Stimulated activated memory B cell treated with anti-CD40 and anti-IgM and Interleukin-4, amounts not matched to agents 10 μg/mL and 1 μg/mL and 100 μg/mL, for 72 hours (primary cell): ENCODE measurements around the gene HEBP1.
"Not testable (repeated sequence)": the region's sequence is repeated elsewhere in the genome, so short reads cannot be mapped to it uniquely, and the experiment has no call there.

Experiments used
- ATAC-seq: fragments of 150-1000 bp; cut with Tn5 transposase; 2 replicates; pipeline ENCODE4 v1.10.0; 2021
- H3K27ac Mint-ChIP-seq: one replicate; pipeline ENCODE4 v1.8.0; 2022; ENCODE audit warnings: mild to moderate bottlenecking, mixed read lengths
- H3K27me3 Mint-ChIP-seq: one replicate; pipeline ENCODE4 v1.8.0; 2022; ENCODE audit warnings: mixed read lengths
- H3K36me3 Mint-ChIP-seq: one replicate; pipeline ENCODE4 v1.8.0; 2022; ENCODE audit warnings: mixed read lengths
- H3K4me1 Mint-ChIP-seq: one replicate; pipeline ENCODE4 v1.8.0; 2022; ENCODE audit warnings: mixed read lengths
- H3K4me3 Mint-ChIP-seq: one replicate; pipeline ENCODE4 v1.8.0; 2022; ENCODE audit warnings: mild to moderate bottlenecking, moderate library complexity, mixed read lengths
- H3K9me3 Mint-ChIP-seq: one replicate; pipeline ENCODE4 v1.8.0; 2022; ENCODE audit warnings: mixed read lengths

Gene HEBP1, protein sequence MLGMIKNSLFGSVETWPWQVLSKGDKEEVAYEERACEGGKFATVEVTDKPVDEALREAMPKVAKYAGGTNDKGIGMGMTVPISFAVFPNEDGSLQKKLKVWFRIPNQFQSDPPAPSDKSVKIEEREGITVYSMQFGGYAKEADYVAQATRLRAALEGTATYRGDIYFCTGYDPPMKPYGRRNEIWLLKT

DNA sequence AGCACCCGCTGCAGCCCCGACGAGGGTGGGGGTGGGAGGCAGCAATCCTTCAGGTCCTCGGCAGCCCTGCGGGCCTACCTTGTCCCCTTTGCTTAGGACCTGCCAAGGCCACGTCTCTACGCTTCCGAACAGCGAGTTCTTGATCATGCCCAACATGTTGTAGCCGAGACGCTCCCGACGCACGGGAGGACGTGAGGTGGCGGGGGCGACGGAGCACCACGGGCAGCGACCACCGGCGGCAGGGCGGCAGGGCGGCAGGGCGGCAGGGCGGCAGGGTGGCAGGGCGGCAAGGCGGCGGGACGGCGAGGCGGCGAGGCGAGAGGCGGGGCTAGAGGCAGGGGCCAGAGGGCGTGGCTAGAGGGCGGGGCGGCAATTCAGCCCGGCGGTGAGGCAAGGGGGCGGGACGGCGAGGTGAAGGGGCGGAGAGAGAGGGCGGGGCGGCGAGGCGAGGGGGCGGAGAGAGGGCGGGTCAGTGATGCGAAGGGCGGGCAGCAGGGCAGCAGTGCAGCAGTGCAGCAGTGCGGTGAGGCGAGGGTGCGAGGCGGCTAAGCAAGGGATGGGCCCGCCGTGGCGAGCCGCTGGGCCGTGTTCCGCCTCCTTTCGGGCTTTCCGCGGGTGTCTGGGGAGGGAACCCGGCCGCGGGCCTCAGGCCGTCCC, at the start of gene HEBP1:
Gene HEBP1 (minus strand): TSS at position 307 of the 657 bp plus-strand sequence. CDS start 151 bp downstream, at position 156.
- no peaks in the 10 kb centered on the region for H3K36me3 Mint-ChIP-seq
- peak within 1 kb of the TSS; percentile 90 for H3K4me3 Mint-ChIP-seq
- H3K4me1 Mint-ChIP-seq, result peaks cover 30% of the 10 kb centered on the region
- peak; percentile 97 for ATAC-seq
- H3K9me3 Mint-ChIP-seq, result no peaks in the 10 kb centered on the region
- peak within 1 kb of the TSS; percentile 87 for H3K27ac Mint-ChIP-seq
- no peaks in the 10 kb centered on the region for H3K27me3 Mint-ChIP-seq

DNA sequence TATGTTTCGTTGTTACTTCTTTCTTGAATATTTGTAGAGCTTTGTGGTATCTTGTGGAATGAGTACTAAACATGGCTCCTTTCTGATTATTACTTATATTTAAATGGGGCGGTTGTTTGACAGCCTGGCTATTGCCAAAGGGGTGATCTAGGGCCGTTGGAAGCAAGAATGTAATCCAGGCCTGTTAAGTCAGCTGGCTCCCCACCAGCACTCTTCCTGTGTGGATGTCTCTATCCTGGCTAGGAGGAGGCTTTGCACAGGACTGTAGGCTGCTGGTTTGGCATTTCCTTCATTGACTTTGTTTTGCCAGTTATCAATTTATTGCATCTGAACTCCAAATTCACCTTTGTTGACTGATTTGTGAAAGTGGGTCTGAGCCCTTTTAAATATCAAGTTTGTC, 49.8 kb upstream of the HEBP1 start:
- H3K27me3 Mint-ChIP-seq, result no peaks in the 10 kb centered on the region
- peaks cover 40% of the 10 kb centered on the region for H3K4me1 Mint-ChIP-seq
- peaks cover 4% of the 10 kb centered on the region for H3K9me3 Mint-ChIP-seq
- no peak overlapping the region for H3K27ac Mint-ChIP-seq
- H3K36me3 Mint-ChIP-seq, result peaks cover 15% of the 10 kb centered on the region
- ATAC-seq, result no peak
- no peak overlapping the region for H3K4me3 Mint-ChIP-seq

DNA sequence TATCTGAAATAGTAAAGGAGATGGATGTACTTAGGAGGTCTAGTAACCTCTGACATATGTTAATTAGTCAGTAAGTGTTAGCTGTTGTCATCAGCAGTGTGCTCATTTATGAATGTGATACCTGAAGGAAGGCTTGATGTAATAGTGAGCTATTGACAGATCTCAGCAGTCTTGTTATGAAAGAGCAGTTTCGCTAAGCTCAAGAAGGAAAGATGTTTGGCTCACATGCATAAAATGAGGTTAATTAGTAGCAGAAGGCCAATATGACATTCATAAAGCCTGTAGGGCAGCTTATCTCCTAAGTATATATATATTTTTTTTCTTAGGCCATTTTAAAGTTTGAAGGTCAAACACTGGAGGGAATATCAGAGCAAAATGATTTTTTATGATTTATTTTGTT, 46.9 kb upstream of the HEBP1 start:
- H3K36me3 Mint-ChIP-seq, result no peaks in the 10 kb centered on the region
- no peaks in the 10 kb centered on the region for H3K27me3 Mint-ChIP-seq
- no peak for ATAC-seq
- no peaks in the 10 kb centered on the region for H3K9me3 Mint-ChIP-seq
- no peak overlapping the region for H3K4me3 Mint-ChIP-seq
- H3K4me1 Mint-ChIP-seq, result peaks cover 47% of the 10 kb centered on the region
- no peak overlapping the region for H3K27ac Mint-ChIP-seq

DNA sequence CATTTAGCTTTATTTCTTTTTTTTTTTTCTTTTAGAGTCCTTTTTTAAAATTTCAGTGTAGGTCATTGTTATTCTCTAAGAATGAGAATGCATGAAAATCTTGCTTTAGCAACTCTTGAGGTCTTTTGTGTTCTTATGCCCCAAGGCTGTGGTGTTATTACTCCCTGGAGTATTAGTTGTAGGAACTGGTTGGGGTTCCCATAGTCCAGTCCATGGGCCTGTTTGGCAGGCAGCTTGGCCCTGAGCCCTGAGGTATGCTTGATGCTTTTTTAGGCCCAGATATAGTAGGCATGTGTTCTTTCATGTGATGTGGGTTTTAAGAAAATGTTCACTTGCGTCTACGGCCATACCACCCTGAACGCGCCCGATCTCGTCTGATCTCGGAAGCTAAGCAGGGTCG, 45.8 kb upstream of the HEBP1 start:
- H3K27me3 Mint-ChIP-seq, result no peaks in the 10 kb centered on the region
- no peak for ATAC-seq
- no peak overlapping the region for H3K27ac Mint-ChIP-seq
- H3K36me3 Mint-ChIP-seq, result no peaks in the 10 kb centered on the region
- H3K4me3 Mint-ChIP-seq, result no peak overlapping the region
- H3K4me1 Mint-ChIP-seq, result peaks cover 47% of the 10 kb centered on the region
- H3K9me3 Mint-ChIP-seq, result no peaks in the 10 kb centered on the region

DNA sequence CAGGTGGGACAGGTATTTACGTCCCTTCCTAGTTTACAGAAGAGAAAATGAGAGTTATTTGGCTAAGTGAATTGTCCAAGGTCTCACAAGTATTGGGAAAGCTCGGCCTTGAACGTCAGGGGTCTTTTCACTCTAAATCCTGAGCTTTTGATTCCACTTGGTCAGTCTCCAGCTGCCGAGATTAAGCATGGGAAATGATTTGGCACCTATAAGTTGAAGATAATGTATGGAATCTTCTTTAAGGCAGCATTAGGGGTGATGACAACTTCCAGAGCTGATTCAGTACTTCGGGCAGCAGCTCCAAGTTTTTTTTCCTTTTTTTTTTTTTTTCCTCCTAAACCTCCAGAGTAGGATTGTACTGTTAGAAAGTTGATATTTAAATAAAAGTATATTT, 44.8 kb upstream of the HEBP1 start:
- Mint-ChIP-seq H3K9me3 (no peaks in the 10 kb centered on the region), H3K36me3 (no peaks in the 10 kb centered on the region), H3K4me3 (peak overlapping the region; percentile 92), H3K4me1 (peaks cover 44% of the 10 kb centered on the region), H3K27ac (peak overlapping the region; percentile 79), H3K27me3 (no peaks in the 10 kb centered on the region)
- ATAC-seq, result no peak

DNA sequence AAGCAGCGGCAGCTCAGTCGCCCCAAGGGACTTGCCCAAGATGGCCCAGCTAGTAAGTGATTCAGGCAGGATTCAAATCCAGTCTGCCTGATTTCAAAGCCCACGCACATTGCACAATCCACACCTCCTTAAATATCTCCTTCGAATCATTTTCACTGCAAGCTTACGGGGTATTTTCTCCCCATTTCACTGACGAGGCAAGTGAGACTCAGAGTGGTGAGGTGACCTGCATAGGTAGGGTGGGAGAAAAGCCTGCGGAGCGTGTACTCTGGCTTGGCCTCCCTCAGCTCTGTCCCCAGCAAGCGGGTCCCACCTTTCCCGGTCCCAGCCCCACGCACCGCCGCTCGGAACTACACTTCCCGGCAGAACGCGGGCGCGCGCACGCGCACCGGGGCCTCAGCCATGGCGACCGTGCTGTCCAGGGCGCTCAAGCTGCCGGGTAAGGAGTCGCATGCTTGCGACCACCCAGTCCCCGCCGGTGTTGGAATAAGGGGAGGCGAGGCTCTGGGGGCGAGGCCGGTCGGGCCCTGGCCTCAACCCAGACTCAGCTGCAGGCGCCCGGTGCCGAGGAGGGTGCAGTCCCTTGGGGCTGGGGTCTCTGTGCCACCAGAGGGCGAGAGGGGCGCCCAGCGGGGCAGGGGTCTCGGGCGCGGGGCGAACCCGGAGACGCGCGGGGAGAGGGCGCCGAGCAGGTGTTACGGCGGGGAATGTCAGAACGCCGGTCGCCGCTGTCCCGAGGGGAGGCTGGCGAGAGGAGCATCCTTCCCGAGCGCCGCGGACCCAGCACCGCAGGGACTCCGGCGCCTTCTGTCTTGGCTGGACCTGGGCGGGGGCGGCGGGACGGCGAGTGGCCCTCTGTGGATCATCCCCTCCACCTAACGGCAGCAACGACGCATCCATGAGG, 44.2 kb upstream of the HEBP1 start, which contains the start of gene FAM234B:
Gene FAM234B (plus strand): TSS at position 380 of the 904 bp plus-strand sequence. CDS start 23 bp downstream, at position 403.
- H3K4me3 Mint-ChIP-seq, result peak within 1 kb of the TSS; percentile 92
- peak within 1 kb of the TSS; percentile 79 for H3K27ac Mint-ChIP-seq
- H3K36me3 Mint-ChIP-seq, result no peaks in the 10 kb centered on the region
- peaks cover 46% of the 10 kb centered on the region for H3K4me1 Mint-ChIP-seq
- no peaks in the 10 kb centered on the region for H3K9me3 Mint-ChIP-seq
- peak; percentile 94 for ATAC-seq
- H3K27me3 Mint-ChIP-seq, result no peaks in the 10 kb centered on the region

DNA sequence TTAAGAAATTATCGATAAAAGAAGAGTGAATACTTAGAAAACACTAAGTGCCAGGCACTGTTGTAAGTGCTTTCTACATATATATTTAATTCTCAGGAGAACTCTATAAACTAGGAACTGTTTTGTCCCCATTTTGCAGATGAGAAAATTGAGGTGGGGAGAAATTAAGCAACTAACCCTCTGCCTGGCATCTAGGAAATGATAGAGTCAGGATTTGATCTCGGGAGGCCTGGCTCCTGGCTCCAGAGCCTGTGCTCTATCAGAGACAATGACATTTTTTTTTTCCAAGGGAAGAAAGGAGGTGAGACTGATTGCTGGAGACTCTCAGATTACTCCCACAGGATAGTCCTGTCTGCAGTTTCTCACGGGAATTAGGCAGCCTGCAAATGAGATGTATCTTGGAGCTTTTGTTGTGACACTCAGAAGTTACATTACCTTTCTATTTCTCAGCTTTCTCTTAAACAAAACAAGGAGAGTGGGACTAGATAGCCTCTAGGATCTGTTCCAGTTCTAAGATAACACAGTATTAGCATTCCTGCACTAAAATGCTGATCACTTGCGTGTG, 42.7 kb upstream of the HEBP1 start:
- H3K4me3 Mint-ChIP-seq, result no peak overlapping the region
- no peaks in the 10 kb centered on the region for H3K27me3 Mint-ChIP-seq
- no peaks in the 10 kb centered on the region for H3K36me3 Mint-ChIP-seq
- H3K4me1 Mint-ChIP-seq, result peaks cover 45% of the 10 kb centered on the region
- H3K27ac Mint-ChIP-seq, result no peak overlapping the region
- H3K9me3 Mint-ChIP-seq, result no peaks in the 10 kb centered on the region
- ATAC-seq, result no peak

DNA sequence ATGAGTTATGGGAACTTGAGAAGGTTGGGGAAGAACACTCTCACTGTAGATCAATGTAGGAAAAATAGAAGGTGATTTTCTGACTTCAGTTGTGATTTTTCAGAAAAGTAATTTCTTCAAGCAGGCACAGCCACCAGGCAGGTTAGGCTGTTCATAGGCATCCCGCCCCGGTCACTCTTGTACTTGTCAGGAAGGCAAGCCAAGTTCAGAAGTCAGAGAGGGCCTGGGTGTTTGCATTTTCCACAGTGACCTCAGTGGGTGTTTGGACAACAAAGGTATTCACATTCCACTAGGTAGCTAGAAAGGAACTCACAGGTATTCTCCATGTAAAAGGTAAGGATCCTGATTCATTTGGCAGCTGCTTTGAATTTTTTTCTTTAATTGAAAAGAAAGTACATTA, 41.2 kb upstream of the HEBP1 start:
- Mint-ChIP-seq H3K27ac (no peak overlapping the region), H3K4me1 (peaks cover 37% of the 10 kb centered on the region), H3K27me3 (no peaks in the 10 kb centered on the region), H3K4me3 (no peak overlapping the region), H3K36me3 (no peaks in the 10 kb centered on the region), H3K9me3 (no peaks in the 10 kb centered on the region)
- no peak for ATAC-seq

DNA sequence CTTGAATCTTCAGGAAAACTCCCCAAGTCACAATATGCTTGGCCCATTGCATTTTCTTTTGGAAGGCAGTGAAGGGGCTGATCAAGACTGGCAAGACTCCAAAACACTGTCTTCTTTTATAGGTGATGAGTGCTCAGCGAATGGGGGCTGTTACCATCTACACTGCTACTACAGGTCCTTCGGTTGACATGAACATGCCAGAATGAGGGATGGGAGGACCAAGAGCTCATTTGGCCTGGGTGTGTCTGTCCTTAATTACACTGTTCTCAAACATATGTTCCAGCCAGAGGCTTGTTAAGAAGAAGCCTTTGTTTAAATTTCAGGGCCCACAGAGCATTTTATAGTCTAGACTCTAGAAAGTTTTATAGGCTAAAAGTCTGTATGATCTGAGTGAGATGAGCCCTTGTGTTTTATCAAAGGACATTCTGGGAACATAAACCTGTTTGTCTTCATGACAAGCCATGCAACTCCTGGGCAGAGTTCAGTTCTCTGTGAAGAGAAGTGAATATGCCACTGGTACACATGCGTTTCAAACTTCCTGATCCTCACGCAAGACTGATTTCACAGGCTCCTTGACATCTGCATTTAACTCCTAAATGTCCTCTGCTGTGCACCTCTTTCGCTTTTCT, 39.4 kb upstream of the HEBP1 start:
- no peaks in the 10 kb centered on the region for H3K27me3 Mint-ChIP-seq
- H3K36me3 Mint-ChIP-seq, result no peaks in the 10 kb centered on the region
- ATAC-seq, result no peak
- H3K9me3 Mint-ChIP-seq, result no peaks in the 10 kb centered on the region
- no peak overlapping the region for H3K4me3 Mint-ChIP-seq
- peaks cover 20% of the 10 kb centered on the region for H3K4me1 Mint-ChIP-seq
- H3K27ac Mint-ChIP-seq, result no peak overlapping the region

DNA sequence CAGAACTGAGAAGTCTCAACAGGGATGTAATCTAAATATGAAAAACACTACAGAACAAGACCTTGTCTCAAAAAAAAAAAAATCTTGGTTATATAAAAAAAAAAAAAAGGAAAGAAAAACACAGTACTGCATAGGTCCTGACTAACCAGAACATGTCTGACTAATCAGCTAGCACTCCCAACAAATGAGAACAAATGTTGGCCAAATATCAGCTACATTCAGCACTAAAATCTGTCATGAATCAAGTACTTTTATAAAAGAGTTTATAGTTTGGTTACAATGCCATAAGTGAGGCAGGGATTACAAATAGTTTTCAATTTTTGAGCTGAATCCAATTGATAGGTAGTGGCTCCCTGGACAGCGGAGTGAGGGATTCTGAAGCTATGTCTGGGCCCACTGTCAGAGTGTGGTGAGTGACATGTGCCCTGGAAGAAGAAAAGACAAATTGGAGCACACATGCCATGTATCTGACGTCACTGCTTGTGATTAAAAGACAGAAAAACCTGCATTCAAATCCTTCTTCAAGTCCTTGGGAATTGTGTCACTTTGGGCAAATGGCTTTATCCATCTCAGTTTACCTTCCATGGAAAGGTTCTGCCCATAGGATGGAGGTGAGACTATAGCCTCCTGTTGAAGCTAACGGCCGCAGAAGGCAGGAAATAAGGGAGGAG, 38.6 kb upstream of the HEBP1 start:
- H3K27me3 Mint-ChIP-seq, result no peaks in the 10 kb centered on the region
- no peak overlapping the region for H3K27ac Mint-ChIP-seq
- H3K4me1 Mint-ChIP-seq, result peaks cover 15% of the 10 kb centered on the region

DNA sequence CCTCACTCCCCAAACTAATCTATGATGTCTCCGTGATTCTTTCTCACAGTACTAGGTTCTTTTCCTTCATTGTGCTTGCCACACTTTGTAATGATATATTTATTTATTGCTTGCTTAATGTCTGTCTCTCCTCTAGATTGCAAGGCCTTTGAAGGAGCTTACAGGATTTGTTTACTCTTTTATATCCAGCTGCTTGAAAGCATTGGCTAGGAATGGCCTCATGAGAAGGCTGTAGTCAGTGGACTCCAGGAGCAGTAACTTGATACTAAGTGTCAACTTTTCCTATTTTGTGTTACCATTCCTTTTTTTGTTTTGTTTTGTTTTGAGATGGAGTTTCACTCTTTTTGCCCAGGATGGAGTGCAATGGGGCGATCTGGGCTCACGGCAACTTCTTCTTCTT, 36.8 kb upstream of the HEBP1 start:
- Mint-ChIP-seq H3K36me3 (no peaks in the 10 kb centered on the region), H3K27me3 (no peaks in the 10 kb centered on the region), H3K9me3 (no peaks in the 10 kb centered on the region), H3K4me3 (no peak overlapping the region), H3K27ac (no peak overlapping the region), H3K4me1 (peaks cover 15% of the 10 kb centered on the region)
- ATAC-seq, result no peak

More for the DNA sequence above, 38.6 kb upstream of the HEBP1 start:
- H3K4me3 Mint-ChIP-seq, result no peak overlapping the region
- H3K36me3 Mint-ChIP-seq, result no peaks in the 10 kb centered on the region
- ATAC-seq, result no peak
- H3K9me3 Mint-ChIP-seq, result no peaks in the 10 kb centered on the region

DNA sequence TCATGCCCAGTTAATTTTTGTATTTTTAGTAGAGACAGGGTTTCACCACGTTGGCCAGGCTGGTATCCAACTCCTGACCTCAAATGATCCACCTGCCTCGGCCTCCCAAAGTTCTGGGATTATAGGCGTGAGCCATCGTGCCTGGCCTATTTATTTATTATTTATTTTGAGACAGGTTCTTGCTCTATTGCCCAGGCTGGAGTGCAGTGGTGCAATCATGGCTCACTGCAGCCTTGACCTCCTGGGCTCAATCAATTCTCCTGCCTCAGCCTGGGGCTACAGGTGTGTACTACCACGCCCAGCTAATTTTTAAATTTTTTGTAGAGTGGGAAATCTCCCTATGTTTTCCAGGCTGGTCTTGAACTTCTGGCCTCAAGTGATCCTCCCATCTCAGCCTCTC, 35.3 kb upstream of the HEBP1 start:
- not testable (repeated sequence) for ATAC-seq, H3K9me3 Mint-ChIP-seq, H3K36me3 Mint-ChIP-seq, H3K27me3 Mint-ChIP-seq, H3K4me3 Mint-ChIP-seq, H3K27ac Mint-ChIP-seq
- peaks cover 15% of the 10 kb centered on the region for H3K4me1 Mint-ChIP-seq

DNA sequence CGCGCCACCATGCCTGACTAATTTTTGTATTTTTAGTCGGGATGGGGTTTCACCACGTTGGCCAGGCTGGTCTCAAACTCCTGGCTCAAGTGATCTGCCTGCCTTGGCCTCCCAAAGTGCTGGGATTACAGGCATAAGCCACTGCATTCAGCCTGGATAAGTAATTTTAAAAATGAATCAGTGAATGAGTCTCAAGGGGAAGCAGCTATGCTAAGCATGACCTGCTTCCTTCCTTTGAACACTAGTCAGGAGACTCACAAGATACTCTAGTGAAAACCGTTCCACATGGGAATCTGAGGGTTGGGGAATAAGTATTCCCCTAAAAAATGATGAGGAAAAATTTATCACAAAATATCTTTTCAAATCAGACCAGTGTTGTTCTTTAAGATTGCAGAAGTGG, 33.4 kb upstream of the HEBP1 start:
- H3K36me3 Mint-ChIP-seq, result no peaks in the 10 kb centered on the region
- H3K27ac Mint-ChIP-seq, result no peak overlapping the region
- H3K27me3 Mint-ChIP-seq, result no peaks in the 10 kb centered on the region
- no peaks in the 10 kb centered on the region for H3K4me1 Mint-ChIP-seq
- ATAC-seq, result no peak
- no peaks in the 10 kb centered on the region for H3K9me3 Mint-ChIP-seq
- H3K4me3 Mint-ChIP-seq, result no peak overlapping the region

DNA sequence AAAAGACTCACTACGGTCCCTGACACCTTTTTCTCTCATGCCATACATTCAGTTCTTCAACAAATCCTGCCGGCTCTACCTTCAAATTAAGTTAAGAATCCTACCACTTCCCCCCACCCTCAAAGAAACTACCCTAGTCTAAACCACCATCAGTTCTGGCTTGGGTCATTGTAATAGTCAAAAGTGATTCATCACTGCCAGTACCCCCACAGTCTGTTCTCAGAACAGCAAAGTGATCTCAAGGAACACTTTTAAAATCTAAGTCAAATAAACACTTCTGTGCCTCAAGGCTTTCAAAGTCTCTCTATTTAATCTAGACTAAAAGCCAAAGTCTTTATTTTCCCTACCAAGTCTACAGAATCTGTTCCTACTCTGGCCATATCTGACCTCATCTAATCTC, 32.1 kb upstream of the HEBP1 start:
- Mint-ChIP-seq H3K27me3 (no peaks in the 10 kb centered on the region), H3K4me1 (no peaks in the 10 kb centered on the region), H3K9me3 (no peaks in the 10 kb centered on the region), H3K36me3 (no peaks in the 10 kb centered on the region), H3K4me3 (no peak overlapping the region), H3K27ac (no peak overlapping the region)
- ATAC-seq, result no peak
